ENCODE measurements around the gene FBXW4. TPM values are rescaled to one million over a fixed set of nuclear protein-coding genes. Genes with fewer than 3 reads are reported as not detected.

Gene FBXW4
- total and polyA plus RNA-seq, 8 donors, result 36.6 to 95.3 (median 42.6) TPM

- Histone ChIP-seq H3K36me3 (no peaks in the 10 kb centered on the region), H3K27ac (no peak overlapping the region), H3K9me3 (no peaks in the 10 kb centered on the region), H3K4me1 (no peaks in the 10 kb centered on the region), H3K4me3 (no peak overlapping the region), H3K27me3 (peaks cover 0 to 13% (median 0%) of the 10 kb centered on the region in 3 donors)
- WGBS, 5 donors, result 24 to 50% (median 39%) methylated on average over 1 of the region's 1 CpG
- TF ChIP-seq EP300 (IDR thresholded peaks at IDR 0.05), result no peak
- no peak for TF ChIP-seq POLR2AphosphoS5 (IDR thresholded peaks at IDR 0.05)
- TF ChIP-seq POLR2A (IDR thresholded peaks at IDR 0.05), result no peak
- TF ChIP-seq CTCF (IDR thresholded peaks at IDR 0.05), result no peak
- DNase-seq, result no peak
- intact Hi-C loops (cut with DNase I; ENCODE audit: low total_unique reads), result no loop called here
Measured at GRCh38 chr10:101732096-101732495, 37.1 kb upstream of the FBXW4 start.

- Histone ChIP-seq H3K9me3 (no peaks in the 10 kb centered on the region), H3K27me3 (peaks cover 0 to 6% (median 0%) of the 10 kb centered on the region in 3 donors), H3K4me3 (no peak overlapping the region), H3K27ac (no peak overlapping the region), H3K36me3 (no peaks in the 10 kb centered on the region), H3K4me1 (no peaks in the 10 kb centered on the region)
- DNase-seq, result no peak
- TF ChIP-seq CTCF (IDR thresholded peaks at IDR 0.05) (no peak), POLR2A (IDR thresholded peaks at IDR 0.05) (no peak), EP300 (IDR thresholded peaks at IDR 0.05) (no peak), POLR2AphosphoS5 (IDR thresholded peaks at IDR 0.05) (no peak)
- intact Hi-C loops (cut with DNase I; ENCODE audit: low total_unique reads), result no loop called here
- WGBS, 5 donors, result 51 to 72% (median 62%) methylated on average over 2 of the region's 2 CpGs
Measured at GRCh38 chr10:101726115-101726387, 31.1 kb upstream of the FBXW4 start.

GRCh38 chr10:101725296-101726114 is 30.5 kb upstream of the FBXW4 start:
- Histone ChIP-seq H3K27me3 (peaks cover 0 to 5% (median 0%) of the 10 kb centered on the region in 3 donors), H3K36me3 (no peaks in the 10 kb centered on the region), H3K4me1 (no peaks in the 10 kb centered on the region), H3K4me3 (no peak overlapping the region), H3K9me3 (no peaks in the 10 kb centered on the region), H3K27ac (no peak overlapping the region)
- intact Hi-C loops (cut with DNase I; ENCODE audit: low total_unique reads), result no loop called here
- TF ChIP-seq POLR2AphosphoS5 (IDR thresholded peaks at IDR 0.05), result no peak
- TF ChIP-seq POLR2A (IDR thresholded peaks at IDR 0.05), result no peak
- no peak for TF ChIP-seq EP300 (IDR thresholded peaks at IDR 0.05)
- TF ChIP-seq CTCF (IDR thresholded peaks at IDR 0.05), result no peak
- peak in 1 of 2 donors; percentile 13 for DNase-seq
- WGBS, 5 donors, result 46 to 54% (median 50%) methylated on average over 8 of the region's 8 CpGs

GRCh38 chr10:101724446-101724845 is 29.5 kb upstream of the FBXW4 start:
- WGBS, 5 donors, result 71 to 86% (median 78%) methylated on average over 2 of the region's 2 CpGs
- Histone ChIP-seq H3K27ac (no peak overlapping the region), H3K36me3 (no peaks in the 10 kb centered on the region), H3K4me1 (no peaks in the 10 kb centered on the region), H3K9me3 (no peaks in the 10 kb centered on the region), H3K4me3 (no peak overlapping the region), H3K27me3 (peaks cover 0 to 5% (median 0%) of the 10 kb centered on the region in 3 donors)
- TF ChIP-seq POLR2A (IDR thresholded peaks at IDR 0.05), result no peak
- TF ChIP-seq CTCF (IDR thresholded peaks at IDR 0.05), result no peak
- no peak for TF ChIP-seq EP300 (IDR thresholded peaks at IDR 0.05)
- TF ChIP-seq POLR2AphosphoS5 (IDR thresholded peaks at IDR 0.05), result no peak
- intact Hi-C loops (cut with DNase I; ENCODE audit: low total_unique reads), result no loop called here
- no peak for DNase-seq

All from stomach (tissue), 9 donors.